NCI-H2227 treated with DMSO at 0.1 percent for 48 hours (cell line): ENCODE measurements around the gene DHODH.
"Not testable (repeated sequence)": the region's sequence is repeated elsewhere in the genome, so short reads cannot be mapped to it uniquely, and the experiment has no call there.

Experiments used
- DNase-seq: peaks from one replicate; lab custom pipeline; 2025; lab: John Stamatoyannopoulos, UW

The DHODH gene

DNA sequence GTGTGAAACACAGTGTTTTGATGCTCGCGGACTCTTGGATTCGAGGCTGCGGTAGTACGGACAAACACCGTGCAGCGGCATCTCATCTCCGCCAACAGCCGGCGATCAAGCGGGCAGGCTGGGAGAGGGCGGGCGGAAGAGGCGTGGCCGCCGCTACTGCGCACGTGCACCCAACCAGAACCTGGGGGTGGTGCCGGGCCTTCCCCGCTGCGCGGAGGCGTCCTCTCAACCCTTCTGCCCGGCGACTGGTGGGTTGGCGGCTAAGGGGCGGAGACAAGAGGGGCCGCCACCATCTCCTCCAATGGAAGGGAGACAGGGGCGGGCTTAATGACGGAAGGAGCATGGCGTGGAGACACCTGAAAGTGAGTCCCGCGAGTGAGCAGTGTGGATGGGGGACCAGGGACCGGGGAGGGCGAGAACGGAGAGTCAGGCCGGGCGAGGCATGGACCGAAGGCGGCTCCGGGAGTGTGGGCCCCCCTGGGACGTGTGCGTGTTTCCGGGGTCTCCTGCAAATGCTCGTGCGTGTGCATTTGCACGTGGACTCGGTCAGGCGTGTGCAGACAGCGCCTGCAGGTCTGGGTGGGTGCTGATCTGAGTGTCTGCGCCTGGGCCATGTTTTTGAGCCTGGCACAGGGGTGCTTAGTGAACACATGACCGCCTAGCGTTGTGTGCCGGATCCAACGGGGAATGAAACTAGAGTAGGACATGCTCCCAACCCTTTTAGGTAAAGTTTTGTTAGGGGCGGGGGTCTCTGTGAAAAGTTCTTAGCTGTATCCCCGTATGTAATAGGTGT lies at the start of gene DHODH:
TSS of gene DHODH (plus strand) at position 321 of the 793 bp plus-strand sequence. CDS start at position 342, 21 bp downstream.
- peak; percentile 93 for DNase-seq

DNA sequence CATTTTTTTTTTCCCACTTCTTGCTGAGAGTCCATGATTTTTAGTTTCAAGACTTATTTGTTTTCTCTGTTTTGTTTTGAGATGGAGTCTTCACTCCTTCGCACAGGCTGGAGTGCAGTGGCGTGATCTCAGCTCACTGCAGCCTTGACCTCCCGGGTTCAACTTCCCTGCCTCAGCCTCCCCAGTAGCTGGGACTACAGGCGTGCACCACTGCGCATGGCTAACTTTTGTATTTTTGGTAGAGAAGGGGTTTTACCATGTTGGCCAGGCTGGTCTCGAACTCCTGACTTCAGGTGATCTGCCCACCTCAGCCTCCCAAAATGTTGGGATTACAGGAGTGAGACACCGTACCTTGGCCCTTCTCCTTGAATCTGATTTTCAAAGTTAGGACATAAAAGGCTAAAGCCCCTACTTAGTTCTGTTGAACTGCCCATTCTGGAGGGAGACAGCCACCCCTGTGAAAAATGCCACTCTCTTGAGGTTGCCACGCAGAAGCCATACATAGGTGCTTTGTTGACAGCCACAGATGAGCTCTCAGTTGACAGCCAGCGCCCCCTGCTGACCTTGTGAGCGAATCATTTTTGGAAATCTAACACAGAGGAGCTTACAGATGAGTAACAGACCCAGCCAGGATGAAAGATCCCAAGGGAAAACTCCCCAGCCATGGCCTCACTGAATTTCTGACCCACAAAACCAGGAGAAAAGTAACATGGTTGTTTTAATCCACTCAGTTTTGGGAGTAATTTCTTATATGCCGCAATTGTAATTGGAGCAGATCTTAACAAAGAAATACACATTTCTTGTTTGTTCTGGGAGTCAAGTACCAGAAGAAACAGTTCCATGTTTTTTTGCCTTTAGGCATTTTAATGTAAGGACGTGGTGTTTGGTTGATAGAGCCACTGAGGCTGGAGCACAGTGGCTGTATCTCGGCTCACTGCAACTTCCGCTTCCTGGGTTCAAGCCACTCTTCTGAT lies 47.2 kb upstream of the DHODH start:
- DNase-seq = peak; percentile 29

DNA sequence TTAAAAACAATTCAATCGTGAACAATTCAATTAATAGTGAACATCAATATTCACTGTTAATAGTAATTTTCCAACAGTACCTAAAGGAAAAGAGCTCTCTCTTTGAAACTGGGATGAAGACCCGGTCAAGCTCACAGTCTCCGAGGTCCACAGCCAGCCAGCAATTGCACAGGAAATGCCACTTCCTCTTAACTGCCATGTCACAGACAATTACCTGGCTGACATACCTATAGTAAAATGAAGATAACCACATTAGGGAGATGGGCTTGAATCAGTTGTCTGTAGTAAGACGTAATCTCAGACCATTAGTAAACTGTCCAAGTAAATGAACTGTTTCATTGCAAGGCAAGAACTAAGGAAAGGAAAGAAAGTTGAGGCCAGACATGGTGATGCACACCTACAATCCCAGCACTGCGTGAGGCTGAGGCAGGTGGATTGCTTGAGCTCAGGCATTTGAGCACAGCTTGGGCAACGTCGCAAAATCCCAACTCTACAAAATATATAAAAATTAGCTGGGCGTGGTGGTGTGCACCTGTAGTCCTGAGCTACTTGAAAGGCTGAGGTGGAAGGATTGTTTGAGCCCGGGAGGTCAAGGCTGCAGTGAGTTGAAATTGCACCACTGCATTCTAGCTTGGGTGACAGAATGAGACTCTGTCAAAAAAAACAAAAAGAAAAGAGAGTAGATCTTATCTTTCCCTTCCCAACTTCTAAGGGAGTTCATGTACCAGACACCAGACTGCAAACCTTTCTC lies 45.2 kb upstream of the DHODH start:
- no peak for DNase-seq

DNA sequence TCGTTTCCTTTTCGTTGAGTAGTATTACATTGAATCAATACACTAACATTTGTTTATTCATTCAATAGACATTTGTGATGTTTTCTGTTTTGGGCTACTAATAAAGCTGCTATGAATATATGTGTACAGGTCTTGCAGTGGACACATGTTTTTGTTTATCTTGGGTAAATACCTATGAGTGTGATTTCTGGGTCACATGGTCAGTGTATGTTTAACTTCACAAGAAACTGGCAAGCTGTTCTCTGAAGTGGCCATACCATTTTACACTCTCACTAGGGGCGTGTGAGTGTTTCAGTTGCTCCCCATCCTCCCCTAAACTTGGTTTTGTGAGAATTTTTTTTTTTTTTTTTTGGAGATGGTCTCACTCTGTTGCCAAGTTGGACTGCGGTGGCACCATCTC lies 43.3 kb upstream of the DHODH start:
- no peak for DNase-seq

DNA sequence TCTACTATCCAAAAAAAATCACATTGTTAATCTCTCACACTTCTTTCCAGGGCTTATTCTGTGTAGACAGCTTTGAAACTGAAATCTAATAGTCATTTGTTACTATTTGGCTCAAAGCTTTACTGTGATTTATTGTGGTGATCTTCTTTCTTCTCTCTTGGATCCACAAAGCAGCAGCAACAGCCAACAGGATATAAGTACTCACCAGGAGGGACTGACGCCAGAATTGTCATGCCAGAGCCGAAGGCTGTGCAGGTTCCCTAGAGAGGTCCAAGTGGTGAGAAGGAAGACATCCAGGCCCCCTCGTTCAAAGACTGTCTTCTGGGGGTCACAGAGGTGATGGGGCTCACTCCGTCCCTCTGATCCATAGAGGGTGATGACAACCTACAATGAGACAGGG lies 41.6 kb upstream of the DHODH start:
- no peak for DNase-seq

DNA sequence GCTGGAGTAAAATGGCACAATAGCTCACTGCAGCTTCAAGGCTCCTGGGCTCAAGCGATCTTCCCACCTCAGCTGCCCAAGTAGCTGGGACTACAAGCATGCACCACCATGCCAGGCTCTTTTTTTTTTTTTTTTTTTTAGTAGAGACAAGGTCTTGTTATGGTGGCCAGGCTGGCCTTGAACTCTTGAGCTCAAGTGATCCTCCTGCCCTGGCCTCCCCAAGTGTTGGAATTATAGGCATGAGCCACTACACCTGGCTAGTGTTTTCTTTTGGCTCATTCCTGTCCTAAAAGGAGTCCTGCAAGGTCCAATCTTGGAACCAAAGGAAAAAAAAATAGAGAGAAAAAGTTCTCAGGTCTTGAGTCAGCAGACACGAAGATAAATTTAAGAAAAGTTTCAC lies 39.2 kb upstream of the DHODH start:
- no peak for DNase-seq

DNA sequence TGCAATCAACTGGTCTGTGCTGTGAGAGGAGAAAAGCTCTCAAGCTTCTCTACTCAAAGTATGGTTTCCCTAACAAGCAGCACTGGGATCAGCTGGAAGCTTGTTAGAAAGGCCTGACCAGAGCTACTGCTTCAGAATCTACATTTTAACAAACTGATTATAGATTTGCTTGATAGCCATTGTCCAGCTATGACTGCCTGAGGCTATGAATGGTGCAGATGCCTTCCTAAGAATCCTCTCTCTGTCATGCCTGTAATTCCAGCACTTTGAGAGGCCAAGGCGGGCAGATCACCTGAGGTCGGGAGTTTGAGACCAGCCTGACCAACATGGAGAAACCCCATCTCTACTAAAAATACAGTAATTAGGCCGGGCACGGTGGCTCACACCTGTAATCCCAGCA lies 37.0 kb upstream of the DHODH start:
- DNase-seq = no peak

DNA sequence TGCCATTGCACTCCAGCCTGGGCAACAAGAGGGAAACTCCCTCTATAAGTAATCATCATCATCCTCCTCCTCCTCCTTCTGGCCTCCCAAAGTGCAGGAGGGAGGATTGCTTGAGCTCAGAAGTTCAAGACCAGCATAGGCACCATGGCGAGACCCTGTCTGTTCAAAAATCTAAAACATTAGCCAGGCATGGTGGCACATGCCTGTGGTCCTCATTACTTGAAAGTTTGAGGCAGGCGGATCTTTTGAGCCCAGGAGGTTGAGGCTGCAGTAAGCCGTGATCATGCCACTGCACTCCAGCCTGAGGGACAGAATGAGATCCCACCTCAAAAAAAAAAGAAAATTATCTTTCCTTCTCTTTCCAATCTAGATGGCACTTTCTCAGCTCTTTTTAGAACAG lies 36.2 kb upstream of the DHODH start:
- DNase-seq = no peak

DNA sequence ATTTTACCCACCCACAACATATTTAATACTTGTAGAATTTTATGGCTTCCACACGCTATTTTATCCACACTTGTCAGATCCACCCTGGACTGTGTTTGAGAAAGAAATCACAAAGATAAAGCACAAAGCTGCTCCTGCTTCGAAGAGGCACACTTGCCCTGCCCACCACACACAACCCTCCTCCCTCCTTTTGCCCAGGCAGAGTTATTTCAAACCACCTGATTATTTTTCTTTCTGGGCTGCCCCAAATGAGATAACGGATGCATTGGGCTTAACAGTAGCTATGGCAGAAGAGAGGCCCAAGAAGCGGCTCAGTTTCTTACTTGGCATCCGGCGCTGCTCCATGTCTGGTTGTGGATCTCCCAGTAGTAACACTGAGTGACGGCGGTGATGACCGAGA lies 35.5 kb upstream of the DHODH start:
- no peak for DNase-seq

DNA sequence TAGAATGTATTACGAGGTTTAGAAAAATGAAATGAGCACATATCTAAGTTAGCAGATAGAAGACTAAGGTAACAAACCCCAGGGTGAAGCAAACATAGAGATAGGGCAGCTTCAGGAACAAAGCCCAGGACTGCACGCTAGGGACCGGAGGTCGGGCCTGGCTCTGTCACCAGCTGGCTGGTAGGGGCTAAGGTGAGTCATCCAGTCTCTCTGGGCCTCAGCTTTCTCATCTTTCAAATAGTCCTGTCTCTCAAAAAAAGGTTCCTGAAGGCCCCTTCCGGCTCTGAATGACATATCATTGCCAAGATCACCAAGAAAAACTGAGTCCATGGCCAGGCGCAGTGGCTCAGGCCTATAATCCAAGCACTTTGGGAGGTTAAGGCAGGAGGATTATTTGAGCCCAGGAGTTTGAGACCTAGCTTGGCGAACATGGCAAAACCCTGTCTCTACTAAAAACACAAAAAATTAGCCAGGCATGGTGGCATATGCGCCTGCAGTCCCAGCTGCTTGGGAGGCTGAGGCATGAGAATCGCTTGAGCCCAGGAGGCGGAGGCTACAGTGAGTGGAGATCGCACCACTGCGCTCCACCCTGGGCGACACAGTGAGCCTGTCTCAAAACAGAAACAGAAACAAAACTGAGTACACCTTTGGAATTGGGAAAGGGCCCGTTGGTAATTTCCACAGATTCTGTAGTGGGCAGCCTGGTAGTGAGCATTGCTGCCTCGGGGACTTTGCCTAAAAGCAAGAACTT lies 34.3 kb upstream of the DHODH start:
- DNase-seq = no peak

DNA sequence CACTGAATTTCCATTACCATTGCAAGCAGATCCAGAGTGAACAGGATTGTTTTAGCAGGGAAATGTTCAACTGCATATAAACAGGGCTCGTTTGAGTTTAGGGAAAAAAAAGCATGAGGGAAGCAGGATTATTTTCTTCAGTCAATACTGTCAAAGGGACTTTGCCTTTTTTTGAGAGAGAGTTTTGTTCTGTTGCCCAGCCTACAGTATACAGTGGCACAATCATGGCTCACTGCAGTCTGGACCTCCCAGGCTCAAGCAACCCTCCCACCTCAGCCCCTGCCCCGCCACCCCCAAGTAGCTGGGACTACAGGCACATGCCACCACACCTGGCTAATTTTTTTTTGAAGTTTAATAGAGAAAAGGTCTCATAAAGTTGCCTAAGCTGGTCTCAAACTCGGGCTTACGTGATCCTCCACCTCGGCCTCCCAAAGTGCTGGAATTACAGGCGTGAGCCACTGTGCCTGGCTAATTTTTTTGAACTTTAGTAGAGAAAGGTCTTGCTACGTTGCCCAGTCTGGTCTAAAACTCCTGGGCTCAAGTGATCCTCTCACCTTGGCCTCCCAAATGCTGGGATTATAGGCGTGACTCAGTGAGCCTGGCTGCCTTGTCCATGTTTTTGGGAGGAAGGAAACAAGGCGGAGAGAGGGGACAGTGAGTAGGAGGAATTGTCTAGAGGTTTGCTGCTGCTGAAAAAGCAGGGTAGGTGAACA lies 23.1 kb upstream of the DHODH start:
- no peak for DNase-seq

DNA sequence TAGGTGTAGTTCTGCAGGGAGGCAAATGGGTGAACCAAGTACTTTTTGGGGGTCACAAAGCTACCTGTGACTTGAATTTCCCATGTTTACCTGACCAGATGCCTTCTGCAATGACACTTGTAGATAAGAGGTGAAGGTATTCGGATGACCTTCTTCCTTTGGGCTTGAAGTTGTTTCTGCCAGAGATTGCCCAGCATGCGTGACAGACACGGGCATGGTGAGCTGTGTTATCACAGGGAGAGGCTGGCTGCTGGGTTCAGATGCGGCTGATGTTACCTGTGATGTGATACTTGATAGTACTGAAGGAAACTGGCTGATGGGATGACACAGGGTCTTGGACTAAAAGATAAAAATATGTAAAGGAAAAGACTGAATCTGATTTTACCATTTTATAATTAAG lies 22.4 kb upstream of the DHODH start:
- no peak for DNase-seq

DNA sequence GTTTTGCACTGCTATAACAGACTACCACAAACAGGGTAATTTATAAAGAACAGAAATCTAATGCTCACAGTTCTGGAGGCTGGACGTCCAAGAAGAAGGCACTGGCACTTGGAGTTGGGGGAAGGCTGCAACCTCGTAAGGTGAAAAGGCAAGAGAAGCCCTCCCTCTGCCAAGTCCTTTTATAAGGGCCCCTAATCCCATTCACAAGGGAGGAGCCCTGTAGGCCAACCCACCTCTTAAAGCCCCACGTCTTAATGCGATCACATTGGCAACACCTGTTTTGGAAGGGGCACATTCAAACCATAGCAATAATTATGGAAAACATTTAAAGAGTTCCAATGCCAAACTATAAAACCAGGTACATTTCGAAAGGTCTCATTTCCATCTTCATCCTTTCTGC lies 13.5 kb upstream of the DHODH start:
- DNase-seq = no peak

DNA sequence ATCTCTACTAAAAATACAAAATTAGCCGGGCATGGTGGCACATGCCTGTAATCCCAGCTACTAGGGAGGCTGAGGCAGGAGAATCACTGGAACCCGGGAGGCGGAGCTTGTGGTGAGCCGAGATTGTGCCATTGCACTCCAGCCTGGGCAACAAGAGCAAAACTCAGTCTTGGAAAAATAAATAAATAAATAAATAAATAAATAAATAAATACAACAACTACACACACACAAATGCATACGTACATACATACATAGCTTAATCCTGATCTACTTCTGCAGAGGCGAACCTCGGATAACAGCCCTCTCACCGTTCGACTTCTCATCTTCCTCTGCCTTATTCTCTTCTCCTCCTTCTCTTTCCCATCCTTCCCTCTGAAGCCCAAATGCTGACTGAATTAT lies 11.0 kb upstream of the DHODH start:
- DNase-seq = not testable (repeated sequence)

DNA sequence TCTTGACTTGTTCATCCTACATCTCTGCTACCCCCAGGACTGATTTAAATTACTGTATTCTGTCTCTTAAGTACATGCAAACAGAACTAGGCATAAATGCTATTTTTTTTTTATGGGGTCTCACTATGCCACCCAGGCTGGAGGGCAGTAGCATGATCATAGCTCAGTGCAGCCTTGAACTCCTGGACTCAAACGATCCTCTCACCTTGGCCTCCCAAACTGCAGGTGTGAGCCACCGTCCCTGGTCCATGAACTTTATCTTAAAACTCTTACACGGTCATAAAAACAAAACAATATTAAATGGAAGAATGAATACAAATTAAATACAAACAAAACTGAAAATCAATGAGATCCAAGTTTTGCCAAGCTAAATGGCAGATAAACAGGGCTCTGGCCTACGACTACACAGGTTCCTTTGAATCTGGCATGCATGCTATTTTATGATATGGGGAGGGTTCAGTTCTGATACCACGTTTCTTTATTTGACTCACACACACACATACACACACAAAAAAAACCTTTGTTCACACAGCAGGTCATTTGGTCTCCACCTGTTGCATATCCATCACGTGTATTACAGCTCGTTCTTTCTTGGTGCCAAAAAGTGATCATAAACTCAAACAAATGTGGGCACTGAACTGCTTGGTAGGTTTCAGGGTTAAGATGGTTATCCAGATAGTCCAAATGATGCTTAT lies 7.2 kb upstream of the DHODH start:
- DNase-seq = no peak

DNA sequence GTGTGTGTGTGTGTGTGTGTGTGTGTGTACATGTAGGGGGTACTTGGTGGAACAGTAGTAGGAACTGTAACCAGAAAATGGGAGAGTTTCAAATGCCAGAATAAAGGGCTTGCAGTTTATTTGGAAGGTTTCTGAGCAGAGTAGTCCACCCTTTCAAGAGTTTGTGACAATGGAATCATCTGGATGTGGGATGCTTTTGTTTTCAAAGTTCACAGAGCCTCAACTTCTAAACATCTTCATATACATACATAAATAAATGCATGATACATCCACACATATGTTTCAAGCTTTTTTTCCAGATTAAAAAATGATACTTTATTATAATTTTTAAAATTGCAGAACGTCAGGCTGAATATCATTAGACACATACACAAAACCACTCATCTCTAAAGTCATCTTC lies 5.9 kb upstream of the DHODH start:
- DNase-seq = no peak

DNA sequence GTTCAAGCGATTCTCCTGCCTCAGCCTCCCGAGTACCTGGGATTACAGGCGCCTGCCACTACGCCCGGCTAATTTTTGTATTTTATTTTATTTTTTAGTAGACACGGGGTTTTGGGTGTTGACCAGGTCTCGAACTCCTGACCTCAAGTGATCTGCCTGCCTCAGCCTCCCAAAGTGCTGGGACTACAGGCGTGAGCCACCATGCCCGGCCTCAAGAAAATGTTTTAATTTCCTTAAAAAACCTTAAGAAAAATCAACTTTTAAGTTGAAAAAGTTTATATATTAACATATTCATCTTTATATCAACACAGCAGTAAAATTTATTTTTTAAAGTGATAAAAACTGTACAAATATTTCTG lies 500 bp upstream of the DHODH start:
- DNase-seq = not testable (repeated sequence)

DNA sequence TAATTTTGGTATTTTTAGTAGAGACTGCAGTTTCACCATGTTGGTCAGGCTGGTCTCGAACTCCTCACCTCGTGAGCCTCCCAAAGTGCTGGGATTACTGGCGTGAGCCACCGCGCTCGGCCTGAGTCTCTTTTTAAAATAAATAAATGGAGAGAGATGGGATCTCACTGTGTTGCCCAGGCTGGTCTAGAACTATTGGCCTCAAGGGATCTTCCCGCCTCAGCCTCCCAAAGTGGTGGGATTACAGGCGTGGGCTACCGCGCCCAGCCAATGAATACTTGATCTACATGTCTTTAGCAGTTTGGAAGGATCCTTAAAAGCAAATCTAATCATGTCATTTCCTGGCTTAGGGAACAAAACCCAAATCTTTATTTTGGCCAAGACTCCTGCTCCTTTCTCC lies 1.2 kb downstream of the DHODH start:
- no peak for DNase-seq

DNA sequence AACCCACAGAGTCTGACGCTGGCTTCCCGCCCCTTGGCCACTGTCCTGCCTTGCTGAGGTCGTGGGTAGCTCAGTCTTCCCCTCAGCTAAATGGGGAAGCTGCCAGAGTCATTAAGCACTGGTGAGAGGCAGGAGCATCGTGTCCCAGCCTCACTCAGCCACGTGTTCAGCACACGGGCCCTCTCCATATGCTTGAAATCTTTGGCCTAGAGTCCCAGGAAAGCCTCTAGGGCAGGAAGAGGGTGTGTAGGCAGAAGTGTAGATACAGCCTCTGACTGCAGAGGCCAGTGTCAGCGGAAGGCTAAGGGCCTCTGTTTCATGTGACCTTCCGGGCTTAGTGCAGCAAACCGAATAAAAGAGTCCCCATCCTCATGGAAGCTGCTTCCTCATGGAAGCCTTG lies 4.1 kb downstream of the DHODH start:
- no peak for DNase-seq

DNA sequence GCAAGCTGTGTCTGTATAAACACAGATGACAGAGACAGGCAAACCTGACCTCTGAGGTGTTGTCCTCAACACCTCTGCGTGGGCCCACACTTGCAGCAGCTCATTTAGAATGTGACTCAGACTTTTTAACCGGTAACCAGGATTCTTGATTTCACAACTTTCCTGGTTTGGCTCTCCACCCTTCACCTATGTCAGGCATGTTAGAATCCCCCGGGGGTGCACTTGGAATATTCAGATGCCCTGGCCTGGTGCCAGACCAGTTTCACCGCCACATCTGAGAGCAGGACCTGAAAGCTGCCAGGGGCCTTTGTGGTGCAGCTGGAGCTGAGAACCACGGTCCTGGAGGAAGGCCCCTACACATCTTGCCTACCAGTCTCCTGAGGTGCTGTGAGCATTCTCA lies 4.8 kb downstream of the DHODH start:
- DNase-seq = no peak
